Smooth muscle cell (in vitro differentiated cells): ENCODE results near the gene NRXN3. TPM values are rescaled to one million over a fixed set of nuclear protein-coding genes. Genes with fewer than 3 reads are reported as not detected.

Experiments used
- DNase-seq: peaks from one replicate; lab custom pipeline; 2025; ENCODE audit not compliant: unreplicated experiment; lab: John Stamatoyannopoulos, UW
- H2AFZ ChIP-seq: fragments of 200-600 bp; sonication (generic); 2 replicates; pipeline ENCODE4 v1.6.0; 2016; ENCODE audit warnings: antibody characterized with exemption, low read depth, mild to moderate bottlenecking
- H3F3A ChIP-seq: fragments of 200-600 bp; sonication (generic); 2 replicates; pipeline ENCODE4 v1.6.0; 2017; ENCODE audit warnings: antibody characterized with exemption, low read depth
- H3K27ac ChIP-seq: fragments of 200-600 bp; sonication (generic); 2 replicates; pipeline ENCODE4 v1.5.1; 2016; ENCODE audit warnings: low read depth, mild to moderate bottlenecking
- H3K27me3 ChIP-seq: fragments of 200-600 bp; sonication (generic); 2 replicates; pipeline ENCODE4 v1.6.1; 2016; ENCODE audit warnings: low read depth, mild to moderate bottlenecking
- H3K36me3 ChIP-seq: fragments of 200-600 bp; sonication (generic); 2 replicates; pipeline ENCODE4 v1.5.1; 2016; ENCODE audit warnings: low read depth
- H3K4me1 ChIP-seq: fragments of 200-600 bp; sonication (generic); 2 replicates; pipeline ENCODE4 v1.5.1; 2016; ENCODE audit warnings: low read depth
- H3K4me2 ChIP-seq: fragments of 200-600 bp; sonication (generic); 2 replicates; pipeline ENCODE4 v1.6.0; 2016; ENCODE audit warnings: mild to moderate bottlenecking
- H3K4me3 ChIP-seq: fragments of 200-600 bp; sonication (generic); 2 replicates; pipeline ENCODE4 v1.5.1; 2016; ENCODE audit warnings: mild to moderate bottlenecking
- H3K79me2 ChIP-seq: fragments of 200-600 bp; sonication (generic); 2 replicates; pipeline ENCODE4 v1.6.0; 2016; ENCODE audit warnings: low read depth, mild to moderate bottlenecking
- H3K9ac ChIP-seq: fragments of 200-600 bp; sonication (generic); 2 replicates; pipeline ENCODE4 v1.6.0; 2016; ENCODE audit warnings: low read depth
- H3K9me3 ChIP-seq: fragments of 200-600 bp; sonication (generic); replicated peaks from 2 replicates; pipeline ENCODE4 v1.5.1; 2016; ENCODE audit warnings: low read depth
- H4K20me1 ChIP-seq: fragments of 200-600 bp; sonication (generic); 2 replicates; pipeline ENCODE4 v1.6.0; 2016; ENCODE audit warnings: low read depth
- CTCF ChIP-seq: fragments of 200-600 bp; sonication (generic); IDR thresholded peaks from 2 replicates; pipeline ENCODE4 v1.5.1; 2017; ENCODE audit warnings: borderline replicate concordance, mild to moderate bottlenecking, antibody characterized with exemption; ENCODE audit not compliant: insufficient read depth, poor library complexity, severe bottlenecking
- WGBS: methylation state at CpG from one replicate; pipeline ENCODE4 v1.1.7; 2016; ENCODE audit warnings: low lambda C conversion rate; 5-methylcytosine and 5-hydroxymethylcytosine counted together
- polyA plus RNA-seq: library from polyadenylated mRNA; unstranded; fragments of >200 nt; fragmentation: Nextera tagmentation; extraction: Ambion mirVana; gene quantifications from 2 replicates; pipeline ENCODE4 v1.2.1, GENCODE V29; 2016
- total RNA-seq: library from RNA; depleted of rRNA; stranded (reverse); fragments of >200 nt; gene quantifications from 2 replicates; pipeline ENCODE4 v1.2.3, GENCODE V29; 2014

NRXN3 gene
- total and polyA plus RNA-seq, 2 experiments from 2014 or later = 1.2 to 7.0 TPM

- 58% methylated on average over 4 of the region's 4 CpGs for WGBS
- Histone ChIP-seq H3K27me3 (peaks cover 6% of the 10 kb centered on the region), H3K79me2 (no peaks in the 10 kb centered on the region), H3K9me3 (no peaks in the 10 kb centered on the region), H3K4me3 (no peak overlapping the region), H3K4me2 (peak overlapping the region; percentile 59), H2AFZ (no peak overlapping the region), H3K27ac (peak overlapping the region; percentile 76), H3K9ac (peak overlapping the region; percentile 0), H3K4me1 (no peaks in the 10 kb centered on the region), H4K20me1 (no peaks in the 10 kb centered on the region), H3F3A (no peaks in the 10 kb centered on the region), H3K36me3 (no peaks in the 10 kb centered on the region)
- no peak for DNase-seq
- TF ChIP-seq CTCF = no peak
These were observed 1427.4 kb downstream of the NRXN3 start for GRCh38 chr14:79597566-79597965.

- Histone ChIP-seq H3F3A (no peaks in the 10 kb centered on the region), H3K4me1 (no peaks in the 10 kb centered on the region), H3K27ac (peak overlapping the region; percentile 76), H3K9me3 (no peaks in the 10 kb centered on the region), H3K4me3 (no peak overlapping the region), H3K79me2 (no peaks in the 10 kb centered on the region), H2AFZ (no peak overlapping the region), H4K20me1 (no peaks in the 10 kb centered on the region), H3K4me2 (peak overlapping the region; percentile 59), H3K9ac (no peak overlapping the region), H3K27me3 (peaks cover 9% of the 10 kb centered on the region), H3K36me3 (no peaks in the 10 kb centered on the region)
- TF ChIP-seq CTCF = no peak
- 52% methylated on average over 2 of the region's 2 CpGs for WGBS
- no peak for DNase-seq
These were observed 1428.2 kb downstream of the NRXN3 start for GRCh38 chr14:79598339-79598738.

GRCh38 chr14:79599239-79599638 lies 1429.1 kb downstream of the NRXN3 start:
- Histone ChIP-seq H3K9me3 (no peaks in the 10 kb centered on the region), H3K79me2 (no peaks in the 10 kb centered on the region), H3K4me1 (no peaks in the 10 kb centered on the region), H2AFZ (no peak overlapping the region), H3K4me3 (no peak overlapping the region), H3K27ac (peak overlapping the region; percentile 76), H4K20me1 (no peaks in the 10 kb centered on the region), H3F3A (no peaks in the 10 kb centered on the region), H3K27me3 (peaks cover 9% of the 10 kb centered on the region), H3K9ac (no peak overlapping the region), H3K36me3 (no peaks in the 10 kb centered on the region), H3K4me2 (no peak overlapping the region)
- no peak for DNase-seq
- TF ChIP-seq CTCF = no peak

- no peak for TF ChIP-seq CTCF
- 91% methylated on average over 3 of the region's 3 CpGs for WGBS
These were observed 1430.2 kb downstream of the NRXN3 start for GRCh38 chr14:79600406-79600805.

More at GRCh38 chr14:79600406-79600805, 1430.2 kb downstream of the NRXN3 start:
- Histone ChIP-seq H3K27me3 (peaks cover 9% of the 10 kb centered on the region), H3K9ac (no peak overlapping the region), H3K4me3 (no peak overlapping the region), H3K9me3 (no peaks in the 10 kb centered on the region), H3K27ac (no peak overlapping the region), H2AFZ (no peak overlapping the region), H4K20me1 (no peaks in the 10 kb centered on the region), H3K4me1 (no peaks in the 10 kb centered on the region), H3F3A (no peaks in the 10 kb centered on the region), H3K79me2 (no peaks in the 10 kb centered on the region), H3K36me3 (no peaks in the 10 kb centered on the region), H3K4me2 (no peak overlapping the region)
- DNase-seq = no peak
